H9 (cell line): ENCODE results near the gene PGBD5. TPM values are rescaled to one million over a fixed set of nuclear protein-coding genes. Genes with fewer than 3 reads are reported as not detected.

Source experiments
- DNase-seq: peaks from one replicate; pipeline ENCODE4 v3.0.0-alpha.2; 2017
- H2AFZ ChIP-seq: one replicate; pipeline ENCODE4 v1.6.1; 2013; ENCODE audit warnings: mild to moderate bottlenecking, low read length, control low read depth, moderate library complexity
- H2AK5ac ChIP-seq: 2 replicates; pipeline ENCODE4 v1.6.1; 2013; ENCODE audit warnings: low read length, control low read depth, mixed read lengths; ENCODE audit not compliant: insufficient read length
- H2BK120ac ChIP-seq: one replicate; pipeline ENCODE4 v1.6.1; 2013; ENCODE audit warnings: low read depth, mild to moderate bottlenecking, low read length, control low read depth, inconsistent platforms; ENCODE audit not compliant: poor library complexity, severe bottlenecking
- H2BK12ac ChIP-seq: 2 replicates; pipeline ENCODE4 v1.6.1; 2013; ENCODE audit warnings: low read length, control low read depth, mixed read lengths, low read depth; ENCODE audit not compliant: insufficient read length
- H2BK15ac ChIP-seq: 2 replicates; pipeline ENCODE4 v1.6.1; 2013; ENCODE audit warnings: low read depth, low read length, control low read depth
- H2BK20ac ChIP-seq: one replicate; pipeline ENCODE4 v1.6.1; 2013; ENCODE audit warnings: low read depth, mild to moderate bottlenecking, low read length, control low read depth, inconsistent platforms; ENCODE audit not compliant: poor library complexity, severe bottlenecking
- H2BK5ac ChIP-seq: 2 replicates; pipeline ENCODE4 v1.6.1; 2013; ENCODE audit warnings: low read length, control low read depth, mixed read lengths; ENCODE audit not compliant: insufficient read length
- H3K14ac ChIP-seq: 2 replicates; pipeline ENCODE4 v1.6.1; 2013; ENCODE audit warnings: low read length, control low read depth; ENCODE audit not compliant: insufficient read depth
- H3K18ac ChIP-seq: 2 replicates; pipeline ENCODE4 v1.6.1; 2013; ENCODE audit warnings: low read depth, mild to moderate bottlenecking, mixed read lengths, low read length, control low read depth; ENCODE audit not compliant: insufficient read length
- H3K23ac ChIP-seq: 2 replicates; pipeline ENCODE4 v1.6.1; 2013; ENCODE audit warnings: low read length, control low read depth, mixed read lengths, low read depth; ENCODE audit not compliant: insufficient read length
- H3K23me2 ChIP-seq: 2 replicates; pipeline ENCODE4 v1.6.1; 2013; ENCODE audit warnings: low read depth, mild to moderate bottlenecking, mixed read lengths, low read length, control low read depth; ENCODE audit not compliant: insufficient read length, poor library complexity, severe bottlenecking
- H3K27ac ChIP-seq: 2 replicates; pipeline ENCODE4 v1.5.1; 2013; ENCODE audit warnings: low read length, control low read depth, mixed read lengths, low read depth; ENCODE audit not compliant: insufficient read length
- H3K27me3 ChIP-seq: 2 replicates; pipeline ENCODE4 v1.6.1; 2013; ENCODE audit warnings: low read length, control low read depth, inconsistent platforms; ENCODE audit not compliant: insufficient read depth
- H3K4ac ChIP-seq: 2 replicates; pipeline ENCODE4 v1.6.1; 2013; ENCODE audit warnings: low read depth, mild to moderate bottlenecking, control low read depth, inconsistent platforms, low read length, moderate library complexity
- H3K4me1 ChIP-seq: 2 replicates; pipeline ENCODE4 v1.6.1; 2013; ENCODE audit warnings: low read length, control low read depth, inconsistent platforms; ENCODE audit not compliant: insufficient read depth
- H3K4me2 ChIP-seq: 2 replicates; pipeline ENCODE4 v1.6.1; 2013; ENCODE audit warnings: low read length, control low read depth, mixed read lengths; ENCODE audit not compliant: insufficient read length, insufficient read depth
- H3K56ac ChIP-seq: 2 replicates; pipeline ENCODE4 v1.6.1; 2013; ENCODE audit warnings: low read depth, mild to moderate bottlenecking, mixed read lengths, low read length, control low read depth; ENCODE audit not compliant: insufficient read length
- H3K79me1 ChIP-seq: 2 replicates; pipeline ENCODE4 v1.6.1; 2013; ENCODE audit warnings: low read depth, mild to moderate bottlenecking, moderate library complexity, low read length, control low read depth, inconsistent platforms; ENCODE audit not compliant: insufficient read depth, poor library complexity, severe bottlenecking
- H3K79me2 ChIP-seq: 2 replicates; pipeline ENCODE4 v1.6.1; 2013; ENCODE audit warnings: low read length, control low read depth, inconsistent platforms; ENCODE audit not compliant: insufficient read depth
- H3K9ac ChIP-seq: 2 replicates; pipeline ENCODE4 v1.6.1; 2013; ENCODE audit warnings: low read length, control low read depth, mixed read lengths; ENCODE audit not compliant: insufficient read length; ENCODE audit errors: extremely low read depth
- H3K9me3 ChIP-seq: one replicate; pipeline ENCODE4 v1.6.1; 2013; ENCODE audit warnings: low read depth, low read length, inconsistent platforms; ENCODE audit not compliant: control insufficient read depth
- H3T11ph ChIP-seq: one replicate; pipeline ENCODE4 v1.6.1; 2013; ENCODE audit warnings: mild to moderate bottlenecking, low read length, control low read depth, inconsistent platforms
- H4K20me1 ChIP-seq: one replicate; pipeline ENCODE4 v1.6.1; 2013; ENCODE audit not compliant: control insufficient read depth, insufficient read length, insufficient read depth
- H4K5ac ChIP-seq: 2 replicates; pipeline ENCODE4 v1.6.1; 2013; ENCODE audit warnings: low read depth, mild to moderate bottlenecking, mixed read lengths, low read length, control low read depth; ENCODE audit not compliant: insufficient read length
- H4K8ac ChIP-seq: replicated peaks from 2 replicates; pipeline ENCODE4 v1.6.1; 2013; ENCODE audit warnings: low read length, control low read depth, mixed read lengths, low read depth; ENCODE audit not compliant: insufficient read length
- H4K91ac ChIP-seq: 2 replicates; pipeline ENCODE4 v1.6.1; 2013; ENCODE audit warnings: low read depth, mild to moderate bottlenecking, moderate library complexity, mixed read lengths, low read length, control low read depth; ENCODE audit not compliant: insufficient read length
- H3K27ac Mint-ChIP-seq, 3 experiments: 2 replicates in 2 of 3; 3 replicates in 1 of 3; pipeline ENCODE4 v1.8.0; 2020 to 2021; ENCODE audit warnings: mixed read lengths in 3 of 3, mild to moderate bottlenecking in 1 of 3, moderate library complexity in 1 of 3
- H3K27me3 Mint-ChIP-seq: 2 replicates; pipeline ENCODE4 v1.8.0; 2021; ENCODE audit warnings: low read depth, mild to moderate bottlenecking, moderate library complexity, mixed read lengths
- H3K36me3 Mint-ChIP-seq, 3 experiments: 2 replicates in 2 of 3; 3 replicates in 1 of 3; pipeline ENCODE4 v1.8.0; 2020 to 2021; ENCODE audit warnings: low read depth in 3 of 3, mixed read lengths in 3 of 3; ENCODE audit not compliant: insufficient read depth in 1 of 3
- H3K4me1 Mint-ChIP-seq, 2 experiments: 2 replicates each; pipeline ENCODE4 v1.8.0; 2020; ENCODE audit warnings: mixed read lengths in 2 of 2
- H3K4me3 Mint-ChIP-seq, 2 experiments: 2 replicates in 1 of 2; 3 replicates in 1 of 2; pipeline ENCODE4 v1.8.0; 2020 to 2021; ENCODE audit warnings: mild to moderate bottlenecking in 2 of 2, mixed read lengths in 2 of 2, moderate library complexity in 1 of 2
- H3K9me3 Mint-ChIP-seq, 2 experiments: 2 replicates in 1 of 2; 3 replicates in 1 of 2; pipeline ENCODE4 v1.8.0; 2020; ENCODE audit warnings: mild to moderate bottlenecking in 2 of 2, mixed read lengths in 2 of 2, moderate library complexity in 1 of 2
- WGBS: extraction: QIAGEN DNeasy Blood & Tissue Kit; methylation state at CpG from one replicate; pipeline ENCODE4 v1.1.7; 2013; ENCODE audit warnings: missing lambda C conversion rate, low lambda C conversion rate, mixed read lengths; ENCODE audit not compliant: insufficient read length; ENCODE audit errors: extremely low coverage; 5-methylcytosine and 5-hydroxymethylcytosine counted together
- total RNA-seq: library from RNA; stranded (reverse); gene quantifications from 2 replicates; pipeline ENCODE4 v1.2.1, GENCODE V29; 2021
- TF ChIP-seq, protein P1 (sequence below): fragments of 200-600 bp; sonication (generic); conservative IDR thresholded peaks from 3 replicates; pipeline ENCODE4 v1.8.0; 2021; ENCODE audit warnings: antibody characterized with exemption, mild to moderate bottlenecking

PGBD5 gene
- total RNA-seq, 1 experiment from 2014 or later = 19.1 TPM

DNA sequence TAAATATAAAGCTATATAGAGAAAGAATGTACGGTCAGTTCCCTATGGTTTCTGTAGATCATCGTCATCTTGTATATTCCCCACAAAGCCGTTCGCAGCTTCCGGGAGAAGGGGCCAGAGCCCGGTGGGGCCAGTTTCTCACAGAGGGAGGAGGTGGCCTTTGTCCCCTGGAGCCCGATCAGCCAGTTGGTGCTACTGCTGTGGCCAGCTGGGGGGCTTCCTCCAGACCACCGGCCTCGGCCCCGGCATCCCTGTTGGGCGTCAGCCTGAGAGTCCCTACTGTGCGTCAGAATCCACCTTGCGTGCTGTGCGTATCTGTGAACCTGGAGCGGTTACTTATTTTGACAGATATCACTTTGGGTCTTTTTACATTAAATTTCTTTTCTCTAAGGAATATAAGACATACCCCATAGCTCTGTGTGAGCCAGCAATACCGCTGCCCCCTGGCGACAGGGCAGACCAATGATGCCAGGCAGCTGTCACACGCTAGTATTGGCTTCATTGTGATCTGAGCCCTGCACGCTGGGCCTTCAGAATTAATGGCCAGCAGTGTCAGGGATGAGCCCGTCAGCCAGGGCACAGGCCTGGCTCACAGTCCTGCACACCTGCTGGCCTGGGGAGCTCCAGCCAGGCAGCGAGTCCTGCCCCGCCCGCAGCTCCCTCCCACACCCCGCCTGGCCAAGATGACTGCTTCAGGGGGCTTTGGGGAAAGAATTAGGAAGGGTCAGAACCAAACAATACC is 145.9 kb downstream of the PGBD5 start:
- Histone ChIP-seq H3K9ac (no peak overlapping the region), H3K4ac (no peak overlapping the region), H2BK12ac (no peak overlapping the region), H4K8ac (no peak overlapping the region), H3K23ac (no peak overlapping the region), H3K18ac (no peak overlapping the region), H3K14ac (no peak overlapping the region), H3K23me2 (no peaks in the 10 kb centered on the region), H4K5ac (no peak overlapping the region), H3K27me3 (no peaks in the 10 kb centered on the region), H3K79me2 (no peaks in the 10 kb centered on the region), H3K27ac (no peak overlapping the region), H3K79me1 (no peaks in the 10 kb centered on the region), H2AK5ac (no peak overlapping the region), H2AFZ (no peak overlapping the region), H4K91ac (no peak overlapping the region), H2BK20ac (no peak overlapping the region), H2BK5ac (no peak overlapping the region), H3K4me2 (no peak overlapping the region), H3K4me1 (peaks cover 4% of the 10 kb centered on the region; the same call in 1 of the 2 replicates), H4K20me1 (no peaks in the 10 kb centered on the region), H3K56ac (no peak overlapping the region), H2BK120ac (no peak overlapping the region), H3K9me3 (no peaks in the 10 kb centered on the region), H3T11ph (no peak overlapping the region), H2BK15ac (no peak overlapping the region)
- Mint-ChIP-seq H3K4me3 (no peak overlapping the region), H3K27ac (no peak overlapping the region), H3K36me3 (peaks cover 6 to 15% (median 12%) of the 10 kb centered on the region in 3 experiments; a peak in 6 of 7 replicates), H3K9me3 (no peaks in the 10 kb centered on the region), H3K4me1 (peaks cover 29 to 33% of the 10 kb centered on the region in 2 experiments), H3K27me3 (no peaks in the 10 kb centered on the region)
- no CpG with 5 or more reads among the region's 24 CpGs for WGBS
- no peak for DNase-seq
- TF ChIP-seq, protein P1, sequence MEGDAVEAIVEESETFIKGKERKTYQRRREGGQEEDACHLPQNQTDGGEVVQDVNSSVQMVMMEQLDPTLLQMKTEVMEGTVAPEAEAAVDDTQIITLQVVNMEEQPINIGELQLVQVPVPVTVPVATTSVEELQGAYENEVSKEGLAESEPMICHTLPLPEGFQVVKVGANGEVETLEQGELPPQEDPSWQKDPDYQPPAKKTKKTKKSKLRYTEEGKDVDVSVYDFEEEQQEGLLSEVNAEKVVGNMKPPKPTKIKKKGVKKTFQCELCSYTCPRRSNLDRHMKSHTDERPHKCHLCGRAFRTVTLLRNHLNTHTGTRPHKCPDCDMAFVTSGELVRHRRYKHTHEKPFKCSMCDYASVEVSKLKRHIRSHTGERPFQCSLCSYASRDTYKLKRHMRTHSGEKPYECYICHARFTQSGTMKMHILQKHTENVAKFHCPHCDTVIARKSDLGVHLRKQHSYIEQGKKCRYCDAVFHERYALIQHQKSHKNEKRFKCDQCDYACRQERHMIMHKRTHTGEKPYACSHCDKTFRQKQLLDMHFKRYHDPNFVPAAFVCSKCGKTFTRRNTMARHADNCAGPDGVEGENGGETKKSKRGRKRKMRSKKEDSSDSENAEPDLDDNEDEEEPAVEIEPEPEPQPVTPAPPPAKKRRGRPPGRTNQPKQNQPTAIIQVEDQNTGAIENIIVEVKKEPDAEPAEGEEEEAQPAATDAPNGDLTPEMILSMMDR = peak; percentile 35; the same call in 1 of the 3 replicates
